NCI-H187 (cell line): Measurements from ENCODE around the gene CYBRD1.
"Not testable (repeated sequence)": the region's sequence is repeated elsewhere in the genome, so short reads cannot be mapped to it uniquely, and the experiment has no call there.

Experiments used
- DNase-seq, 2 experiments: peaks; one replicate each; lab custom pipeline; 2025; lab: John Stamatoyannopoulos, UW

CYBRD1 gene

GRCh38 chr2:171515672-171516298 lies 6.5 kb upstream of the CYBRD1 start:
- DNase-seq = no peak

GRCh38 chr2:171516793-171517192 lies 5.5 kb upstream of the CYBRD1 start:
- no peak for DNase-seq

GRCh38 chr2:171520471-171520870 lies 1.8 kb upstream of the CYBRD1 start:
- DNase-seq = no peak

GRCh38 chr2:171521361-171522051 lies 768 bp upstream of the CYBRD1 start:
- DNase-seq = no peak

GRCh38 chr2:171522788-171523087 lies 464 bp downstream of the CYBRD1 start:
- DNase-seq = no peak

- DNase-seq = no peak
Observed at GRCh38 chr2:171523088-171524017, 1.1 kb downstream of the CYBRD1 start.

GRCh38 chr2:171524018-171524401 lies 1.7 kb downstream of the CYBRD1 start:
- no peak for DNase-seq

GRCh38 chr2:171529914-171530313 lies 7.6 kb downstream of the CYBRD1 start:
- DNase-seq = no peak

- no peak for DNase-seq
Observed at GRCh38 chr2:171530378-171530777, 8.1 kb downstream of the CYBRD1 start.

- not testable (repeated sequence) for DNase-seq
Observed at GRCh38 chr2:171530859-171531258, 8.6 kb downstream of the CYBRD1 start.

GRCh38 chr2:171531291-171531690 lies 9.0 kb downstream of the CYBRD1 start:
- DNase-seq = no peak

- no peak for DNase-seq
Observed at GRCh38 chr2:171531836-171532450, 9.7 kb downstream of the CYBRD1 start.

- DNase-seq = no peak
Observed at GRCh38 chr2:171533331-171533730, 11.1 kb downstream of the CYBRD1 start.

GRCh38 chr2:171535528-171535927 lies 13.3 kb downstream of the CYBRD1 start:
- DNase-seq = not testable (repeated sequence)

- DNase-seq = no peak
Observed at GRCh38 chr2:171540437-171540836, 18.2 kb downstream of the CYBRD1 start.

GRCh38 chr2:171541202-171541887 lies 19.1 kb downstream of the CYBRD1 start:
- DNase-seq = no peak

- no peak for DNase-seq
Observed at GRCh38 chr2:171545086-171545485, 22.8 kb downstream of the CYBRD1 start.

GRCh38 chr2:171547256-171547655 lies 25.0 kb downstream of the CYBRD1 start:
- DNase-seq = no peak

GRCh38 chr2:171547720-171548119 lies 25.4 kb downstream of the CYBRD1 start:
- DNase-seq = no peak

GRCh38 chr2:171550613-171551012 lies 28.3 kb downstream of the CYBRD1 start:
- DNase-seq = no peak

GRCh38 chr2:171551836-171552235 lies 29.6 kb downstream of the CYBRD1 start:
- DNase-seq = no peak

- no peak for DNase-seq
Observed at GRCh38 chr2:171553236-171553635, 31.0 kb downstream of the CYBRD1 start.
